SK-N-SH (cell line): ENCODE data around the gene FMC1. TPM values are rescaled to one million over a fixed set of nuclear protein-coding genes. Genes with fewer than 3 reads are reported as not detected.

Source experiments
- CTCF ChIA-PET: fragments of 300-600, 350-600 bp; formaldehyde crosslinking; extraction: SDS; loops from one replicate; lab custom pipeline; 2021; lab: Yijun Ruan, JAX
- POLR2A ChIA-PET: fragments of 350-600 bp; sonication (Branson Sonifier 250); formaldehyde crosslinking; extraction: SDS; loops from one replicate; lab custom pipeline; 2020; ENCODE audit warnings: antibody characterized with exemption, inconsistent platforms; lab: Yijun Ruan, JAX
- DNase-seq: peaks from one replicate; pipeline ENCODE4 v3.0.0; 2012
- H2AFZ ChIP-seq: fragments of 200-600 bp; sonication (generic); 2 replicates; pipeline ENCODE4 v1.8.1; 2016; ENCODE audit warnings: antibody characterized with exemption, mild to moderate bottlenecking, low read depth
- H3F3A ChIP-seq: fragments of 200-600 bp; sonication (generic); replicated peaks from 2 replicates; pipeline ENCODE3; 2016; ENCODE audit warnings: antibody characterized with exemption, mild to moderate bottlenecking; ENCODE audit not compliant: insufficient read depth
- H3K27ac ChIP-seq, 2 experiments: fragments of 200-500 bp in 1 of 2; fragments of 200-600 bp in 1 of 2; sonication (Bioruptor generic) in 1 of 2; sonication (generic), shearing (Covaris generic) in 1 of 2; 2 replicates each; pipeline versions ENCODE4 v1.5.1 to v1.6.1; 2014 to 2016; ENCODE audit warnings: low read depth in 2 of 2, inconsistent platforms in 1 of 2, low read length in 1 of 2, mild to moderate bottlenecking in 1 of 2, mixed read lengths in 1 of 2
- H3K27me3 ChIP-seq: fragments of 200-600 bp; sonication (generic), shearing (Covaris generic); 2 replicates; pipeline ENCODE4 v1.6.1; 2016; ENCODE audit warnings: mixed run types; ENCODE audit not compliant: insufficient read depth
- H3K36me3 ChIP-seq, 2 experiments: fragments of 200-500 bp in 1 of 2; fragments of 200-600 bp in 1 of 2; sonication (Bioruptor generic) in 1 of 2; sonication (generic) in 1 of 2; replicated peaks in 1 of 2; 2 replicates each; pipeline versions ENCODE3 to v1.5.1; 2014 to 2016; ENCODE audit warnings: low read length in 1 of 2, mild to moderate bottlenecking in 1 of 2; ENCODE audit not compliant: insufficient read depth in 2 of 2, control insufficient read depth in 1 of 2
- H3K4me1 ChIP-seq, 2 experiments: fragments of 200-500 bp in 1 of 2; fragments of 200-600 bp in 1 of 2; sonication (Bioruptor generic) in 1 of 2; sonication (generic), shearing (Covaris generic) in 1 of 2; 2 replicates each; pipeline versions ENCODE4 v1.5.1 to v1.6.1; 2014 to 2016; ENCODE audit warnings: low read depth in 1 of 2, low read length in 1 of 2, mixed run types in 1 of 2; ENCODE audit not compliant: insufficient read depth in 2 of 2, control insufficient read depth in 1 of 2
- H3K4me2 ChIP-seq: fragments of 200-600 bp; sonication (generic), shearing (Covaris generic); 2 replicates; pipeline ENCODE4 v1.6.1; 2017; ENCODE audit warnings: mixed run types
- H3K4me3 ChIP-seq, 2 experiments: fragments of 200-500 bp in 1 of 2; fragments of 200-600 bp in 1 of 2; sonication (Bioruptor generic) in 1 of 2; sonication (generic), shearing (Covaris generic) in 1 of 2; 2 replicates each; pipeline versions ENCODE4 v1.5.1 to v1.8.1; 2014 to 2016; ENCODE audit warnings: low read depth in 2 of 2, inconsistent platforms in 1 of 2, low read length in 1 of 2, mild to moderate bottlenecking in 1 of 2, mixed read lengths in 1 of 2, moderate library complexity in 1 of 2
- H3K79me2 ChIP-seq: fragments of 200-600 bp; sonication (generic); 2 replicates; pipeline ENCODE4 v1.8.1; 2017; ENCODE audit warnings: mild to moderate bottlenecking; ENCODE audit not compliant: insufficient read depth
- H3K9ac ChIP-seq: fragments of 200-600 bp; sonication (generic); 2 replicates; pipeline ENCODE4 v1.6.1; 2017; ENCODE audit warnings: mixed run types
- H3K9me2 ChIP-seq: fragments of 200-600 bp; sonication (generic); 2 replicates; pipeline ENCODE4 v1.6.1; 2017; ENCODE audit warnings: mixed run types
- H3K9me3 ChIP-seq: fragments of 200-600 bp; sonication (generic); 2 replicates; pipeline ENCODE4 v1.6.1; 2017; ENCODE audit warnings: mixed run types, mild to moderate bottlenecking, moderate library complexity
- H4K20me1 ChIP-seq: fragments of 200-600 bp; sonication (generic); 2 replicates; pipeline ENCODE4 v1.6.1; 2017; ENCODE audit warnings: mild to moderate bottlenecking, mixed run types; ENCODE audit not compliant: insufficient read depth
- CHD2 ChIP-seq: fragments of 150-350 bp; IDR thresholded peaks from 2 replicates; pipeline ENCODE4 v1.6.1; 2018; ENCODE audit warnings: low read length; ENCODE audit not compliant: partially characterized antibody
- CTCF ChIP-seq: fragments of 200-600 bp; sonication (generic); IDR thresholded peaks from 2 replicates; pipeline ENCODE4 v1.6.1; 2017; ENCODE audit warnings: antibody characterized with exemption, mild to moderate bottlenecking, moderate library complexity
- FOXJ3 ChIP-seq: sonication (generic); formaldehyde crosslinking; IDR thresholded peaks from 2 replicates; pipeline ENCODE4 v1.5.1; 2020; ENCODE audit warnings: mild to moderate bottlenecking, missing genetic modification reagents
- FOXM1 ChIP-seq: IDR thresholded peaks from 2 replicates; pipeline ENCODE4 v1.4.0; 2012; ENCODE audit warnings: low read depth, mild to moderate bottlenecking
- GATA2 ChIP-seq: sonication (generic); formaldehyde crosslinking; IDR thresholded peaks from 2 replicates; pipeline ENCODE4 v1.5.0; 2020; ENCODE audit warnings: mild to moderate bottlenecking, missing genetic modification reagents
- JUND ChIP-seq: IDR thresholded peaks from 2 replicates; pipeline ENCODE4 v1.4.0; 2012
- MAX ChIP-seq: IDR thresholded peaks from 2 replicates; pipeline ENCODE4 v1.4.0; 2012; ENCODE audit warnings: low read depth
- MXI1 ChIP-seq: IDR thresholded peaks from 2 replicates; pipeline ENCODE4 v1.6.1; 2012; ENCODE audit warnings: mild to moderate bottlenecking, low read depth, low read length, improper control_type of control experiment
- PBX3 ChIP-seq: IDR thresholded peaks from 2 replicates; pipeline ENCODE4; 2012
- RAD21 ChIP-seq: IDR thresholded peaks from 2 replicates; pipeline ENCODE4 v1.6.1; 2012; ENCODE audit warnings: mild to moderate bottlenecking, low read length
- RXRA ChIP-seq: IDR thresholded peaks from 2 replicates; pipeline ENCODE4 v1.4.0; 2012; ENCODE audit warnings: low read depth, mild to moderate bottlenecking, borderline replicate concordance
- TCF12 ChIP-seq: IDR thresholded peaks from 2 replicates; pipeline ENCODE4 v1.4.0; 2012
- TEAD4 ChIP-seq: IDR thresholded peaks from 2 replicates; pipeline ENCODE4 v1.4.0; 2012; ENCODE audit warnings: mild to moderate bottlenecking, borderline replicate concordance; ENCODE audit not compliant: insufficient read depth
- ZBTB33 ChIP-seq: IDR thresholded peaks from 2 replicates; pipeline ENCODE4 v1.4.0; 2012; ENCODE audit warnings: low read depth, borderline replicate concordance
- WGBS: methylation state at CpG from one replicate; pipeline ENCODE4 v1.1.6; 2017; ENCODE audit warnings: low lambda C conversion rate; 5-methylcytosine and 5-hydroxymethylcytosine counted together
- polyA plus RNA-seq, 3 experiments: library from polyadenylated mRNA; depleted of rRNA; stranded (reverse); fragments of >200 nt; gene quantifications; 2 replicates each; pipeline ENCODE4 v1.2.3, GENCODE V29; 2012

FMC1 gene
- polyA plus RNA-seq, 1 of the 3 experiments (the other 2 are of a cell fraction): 59.9 TPM

- DNase-seq: no peak
Measured at GRCh38 chr7:139297795-139298194, 43.3 kb upstream of the FMC1 start.

GRCh38 chr7:139299296-139299695 is 41.8 kb upstream of the FMC1 start:
- no peaks in the 10 kb centered on the region for H3K9me2 ChIP-seq
- no peak overlapping the region for H3K4me3 ChIP-seq
- no peaks in the 10 kb centered on the region for H4K20me1 ChIP-seq
- no peak overlapping the region for H2AFZ ChIP-seq
- TF ChIP-seq RXRA: no peak
- TF ChIP-seq CHD2: no peak
- no peak for TF ChIP-seq CTCF
- TF ChIP-seq TCF12: no peak
- TF ChIP-seq TEAD4: no peak
- no peak for TF ChIP-seq GATA2
- no peak for TF ChIP-seq PBX3
- no peak for TF ChIP-seq ZBTB33
- no peak for TF ChIP-seq JUND
- TF ChIP-seq FOXJ3 (CRISPR knock-in tag): no peak
- TF ChIP-seq FOXM1: no peak
- no peak for TF ChIP-seq MAX
- TF ChIP-seq RAD21: no peak
- no peak for TF ChIP-seq MXI1
- ChIA-PET POLR2A (no interaction called here), CTCF (interaction anchor here (1.4 kb wide), 1 partner anchor 41 kb away, joined by 7 read pairs; no protein-coding TSS in a partner anchor)
- no peak overlapping the region for H3K27ac ChIP-seq
- no peak for DNase-seq
- peaks cover 0 to 7% of the 10 kb centered on the region in 2 experiments; a peak in 3 of 4 replicates for H3K4me1 ChIP-seq
- H3K9me3 ChIP-seq: no peaks in the 10 kb centered on the region
- H3K27me3 ChIP-seq: no peaks in the 10 kb centered on the region
- peaks cover 44 to 68% of the 10 kb centered on the region in 2 experiments for H3K36me3 ChIP-seq
- WGBS: 90% methylated on average over 2 of the region's 2 CpGs
- no peak overlapping the region for H3K9ac ChIP-seq
- no peaks in the 10 kb centered on the region for H3K79me2 ChIP-seq
- peaks cover 7% of the 10 kb centered on the region for H3F3A ChIP-seq
- no peak overlapping the region for H3K4me2 ChIP-seq

More at GRCh38 chr7:139297795-139298194, 43.3 kb upstream of the FMC1 start:
- CTCF ChIA-PET: no interaction called here
- TF ChIP-seq JUND: no peak
- Histone ChIP-seq H3K36me3 (peaks cover 43 to 69% of the 10 kb centered on the region in 2 experiments), H3K27ac (no peak overlapping the region), H3K4me1 (no peaks in the 10 kb centered on the region; a peak in 2 of 4 replicates), H3K9ac (no peak overlapping the region), H3F3A (peaks cover 7% of the 10 kb centered on the region), H4K20me1 (no peaks in the 10 kb centered on the region), H3K4me3 (no peak overlapping the region), H3K79me2 (no peaks in the 10 kb centered on the region), H2AFZ (no peak overlapping the region), H3K27me3 (no peaks in the 10 kb centered on the region), H3K9me3 (no peaks in the 10 kb centered on the region), H3K4me2 (no peak overlapping the region), H3K9me2 (no peaks in the 10 kb centered on the region)
- 81% methylated on average over 6 of the region's 6 CpGs for WGBS
- POLR2A ChIA-PET: no interaction called here
